ENCODE measurements around the gene ATXN1.

The ATXN1 gene

DNA sequence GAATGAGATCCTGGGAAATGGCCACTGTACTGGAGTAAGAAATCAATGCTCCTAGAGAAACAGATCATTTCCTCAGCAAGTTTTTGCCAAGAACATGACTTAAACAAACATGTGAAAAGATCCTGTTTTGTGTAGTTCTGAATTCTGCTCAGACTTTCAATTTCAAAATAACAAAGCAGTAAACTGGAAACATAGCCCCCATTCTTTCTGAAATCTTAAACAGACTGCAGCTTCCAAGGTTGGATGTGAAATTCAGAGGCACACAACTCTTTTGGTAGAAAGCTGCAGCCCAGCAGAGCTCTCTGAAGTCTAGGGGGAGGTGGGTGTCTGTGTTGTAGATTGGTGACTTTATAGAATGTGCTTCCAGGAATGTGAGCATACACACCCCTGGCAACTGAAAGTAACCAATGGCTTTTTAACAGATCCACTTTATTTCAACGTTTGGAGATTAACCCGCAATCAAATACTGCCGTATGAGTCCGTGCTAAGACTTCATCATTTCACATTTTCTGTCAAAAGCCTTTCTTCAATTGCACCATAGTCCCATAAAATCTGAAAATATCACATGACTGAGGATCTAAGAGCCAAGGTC, 86.4 kb downstream of the ATXN1 start:
- ATAC-seq (ENCODE audit: low read depth) (no peak), DNase-seq (ENCODE audit: low spot score) (no peak)
- H3K4me3 ChIP-seq (ENCODE audit: severe bottlenecking), result no peak overlapping the region
- H3K27ac ChIP-seq (ENCODE audit: poor library complexity, severe bottlenecking), result no peak overlapping the region
- H3K9me3 ChIP-seq (ENCODE audit: severe bottlenecking), result no peaks in the 10 kb centered on the region
- TF ChIP-seq, protein P1, sequence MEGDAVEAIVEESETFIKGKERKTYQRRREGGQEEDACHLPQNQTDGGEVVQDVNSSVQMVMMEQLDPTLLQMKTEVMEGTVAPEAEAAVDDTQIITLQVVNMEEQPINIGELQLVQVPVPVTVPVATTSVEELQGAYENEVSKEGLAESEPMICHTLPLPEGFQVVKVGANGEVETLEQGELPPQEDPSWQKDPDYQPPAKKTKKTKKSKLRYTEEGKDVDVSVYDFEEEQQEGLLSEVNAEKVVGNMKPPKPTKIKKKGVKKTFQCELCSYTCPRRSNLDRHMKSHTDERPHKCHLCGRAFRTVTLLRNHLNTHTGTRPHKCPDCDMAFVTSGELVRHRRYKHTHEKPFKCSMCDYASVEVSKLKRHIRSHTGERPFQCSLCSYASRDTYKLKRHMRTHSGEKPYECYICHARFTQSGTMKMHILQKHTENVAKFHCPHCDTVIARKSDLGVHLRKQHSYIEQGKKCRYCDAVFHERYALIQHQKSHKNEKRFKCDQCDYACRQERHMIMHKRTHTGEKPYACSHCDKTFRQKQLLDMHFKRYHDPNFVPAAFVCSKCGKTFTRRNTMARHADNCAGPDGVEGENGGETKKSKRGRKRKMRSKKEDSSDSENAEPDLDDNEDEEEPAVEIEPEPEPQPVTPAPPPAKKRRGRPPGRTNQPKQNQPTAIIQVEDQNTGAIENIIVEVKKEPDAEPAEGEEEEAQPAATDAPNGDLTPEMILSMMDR (IDR thresholded peaks at IDR 0.05; ENCODE audit: poor library complexity, severe bottlenecking), result no peak
- H3K27me3 ChIP-seq (ENCODE audit: insufficient read depth, poor library complexity, severe bottlenecking), result no peaks in the 10 kb centered on the region
- H3K36me3 ChIP-seq (ENCODE audit: low read depth), result no peaks in the 10 kb centered on the region
- peaks cover 27% of the 10 kb centered on the region for H3K4me1 ChIP-seq (ENCODE audit: insufficient read depth, poor library complexity, severe bottlenecking)

- Histone ChIP-seq H3K4me3 (ENCODE audit: severe bottlenecking) (no peak overlapping the region), H3K4me1 (ENCODE audit: insufficient read depth, poor library complexity, severe bottlenecking) (peaks cover 39% of the 10 kb centered on the region), H3K9me3 (ENCODE audit: severe bottlenecking) (no peaks in the 10 kb centered on the region), H3K27me3 (ENCODE audit: insufficient read depth, poor library complexity, severe bottlenecking) (no peaks in the 10 kb centered on the region), H3K36me3 (ENCODE audit: low read depth) (no peaks in the 10 kb centered on the region), H3K27ac (ENCODE audit: poor library complexity, severe bottlenecking) (no peak overlapping the region)
- DNase-seq (ENCODE audit: low spot score) (no peak), ATAC-seq (ENCODE audit: low read depth) (no peak)
- TF ChIP-seq, protein P1 (IDR thresholded peaks at IDR 0.05; ENCODE audit: poor library complexity, severe bottlenecking), result no peak
Observed at GRCh38 chr6:16673011-16673797, 88.1 kb downstream of the ATXN1 start.

- Histone ChIP-seq H3K4me1 (ENCODE audit: insufficient read depth, poor library complexity, severe bottlenecking) (peaks cover 31% of the 10 kb centered on the region), H3K27ac (ENCODE audit: poor library complexity, severe bottlenecking) (no peak overlapping the region), H3K36me3 (ENCODE audit: low read depth) (no peaks in the 10 kb centered on the region), H3K9me3 (ENCODE audit: severe bottlenecking) (no peaks in the 10 kb centered on the region), H3K4me3 (ENCODE audit: severe bottlenecking) (no peak overlapping the region), H3K27me3 (ENCODE audit: insufficient read depth, poor library complexity, severe bottlenecking) (no peaks in the 10 kb centered on the region)
- DNase-seq (ENCODE audit: low spot score), result no peak
- ATAC-seq (ENCODE audit: low read depth), result no peak
- TF ChIP-seq, protein P1 (IDR thresholded peaks at IDR 0.05; ENCODE audit: poor library complexity, severe bottlenecking), result no peak
Observed at GRCh38 chr6:16671302-16672289, 89.7 kb downstream of the ATXN1 start.

DNA sequence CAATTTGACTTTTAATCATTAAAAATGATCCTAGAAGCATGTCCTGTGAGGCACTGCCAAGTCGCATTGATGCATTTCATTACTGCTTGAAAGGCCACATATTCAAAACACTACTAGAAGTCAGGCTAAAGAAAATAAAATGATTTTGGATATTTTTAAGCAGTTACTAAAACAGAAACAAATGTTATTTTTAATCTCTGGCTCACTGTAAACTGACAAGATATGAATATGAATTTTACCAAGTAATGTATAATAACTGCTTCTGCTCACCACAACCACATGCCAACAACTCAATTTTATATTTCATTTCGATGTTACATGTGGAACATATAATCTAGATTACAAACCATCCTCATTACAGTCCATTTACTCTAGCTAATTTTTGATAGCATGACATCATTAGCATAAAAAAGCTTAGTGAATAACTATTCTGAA, 90.6 kb downstream of the ATXN1 start:
- Histone ChIP-seq H3K9me3 (ENCODE audit: severe bottlenecking) (no peaks in the 10 kb centered on the region), H3K27ac (ENCODE audit: poor library complexity, severe bottlenecking) (no peak overlapping the region), H3K36me3 (ENCODE audit: low read depth) (no peaks in the 10 kb centered on the region), H3K27me3 (ENCODE audit: insufficient read depth, poor library complexity, severe bottlenecking) (no peaks in the 10 kb centered on the region), H3K4me1 (ENCODE audit: insufficient read depth, poor library complexity, severe bottlenecking) (peaks cover 31% of the 10 kb centered on the region), H3K4me3 (ENCODE audit: severe bottlenecking) (no peak overlapping the region)
- TF ChIP-seq, protein P1 (IDR thresholded peaks at IDR 0.05; ENCODE audit: poor library complexity, severe bottlenecking), result no peak
- DNase-seq (ENCODE audit: low spot score) (no peak), ATAC-seq (ENCODE audit: low read depth) (no peak)

Data from RWPE2 (cell line).